HEK293T (cell line): ENCODE measurements around the gene TNS3.

Source experiments
- BHLHE40 ChIP-seq: fragments of 450-650 bp; IDR thresholded peaks from 2 replicates; pipeline ENCODE4 v1.6.1; 2016; ENCODE audit warnings: mild to moderate bottlenecking, moderate library complexity, borderline replicate concordance
- CTBP1 ChIP-seq: fragments of 450-650 bp; IDR thresholded peaks from 2 replicates; pipeline ENCODE4 v1.6.1; 2016; ENCODE audit warnings: borderline replicate concordance
- FOXK2 ChIP-seq: fragments of 450-650 bp; IDR thresholded peaks from 2 replicates; pipeline ENCODE4 v1.6.1; 2016; ENCODE audit warnings: mild to moderate bottlenecking
- FOXM1 ChIP-seq: fragments of 450-650 bp; IDR thresholded peaks from 2 replicates; pipeline ENCODE4 v1.6.1; 2017; ENCODE audit warnings: mild to moderate bottlenecking, borderline replicate concordance
- HDGF ChIP-seq: fragments of 450-650 bp; IDR thresholded peaks from 2 replicates; pipeline ENCODE4 v1.6.1; 2017; ENCODE audit warnings: antibody characterized with exemption, borderline replicate concordance
- NFRKB ChIP-seq: fragments of 450-650 bp; IDR thresholded peaks from 2 replicates; pipeline ENCODE4 v1.6.1; 2016; ENCODE audit warnings: mild to moderate bottlenecking, moderate library complexity
- SP1 ChIP-seq: fragments of 450-650 bp; IDR thresholded peaks from 2 replicates; pipeline ENCODE4 v1.6.1; 2017
- ZNF384 ChIP-seq: fragments of 450-650 bp; IDR thresholded peaks from 2 replicates; pipeline ENCODE4 v1.6.1; 2016
- TF ChIP-seq, protein P1 (sequence below): fragments of 450-650 bp; IDR thresholded peaks from 2 replicates; pipeline ENCODE4 v1.6.1; 2016

DNA sequence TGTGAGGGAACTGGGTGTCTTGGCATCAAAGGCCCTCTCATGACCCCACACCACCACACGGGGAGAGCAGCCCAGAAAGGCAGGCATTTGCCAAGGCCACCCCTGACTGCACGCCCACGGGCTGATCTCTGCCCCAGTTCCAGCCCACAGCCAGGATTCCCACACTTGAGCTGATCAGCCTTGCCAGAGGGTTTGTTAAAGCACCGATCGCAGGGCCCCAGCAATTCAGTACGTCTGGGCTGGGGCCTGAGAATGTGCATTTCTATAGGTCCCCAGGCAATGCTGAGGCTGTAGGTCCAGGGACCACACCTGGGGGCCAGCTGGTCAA is 103.9 kb downstream of the TNS3 start:
- TF ChIP-seq NFRKB (no peak), FOXK2 (no peak), BHLHE40 (no peak), FOXM1 (no peak), HDGF (no peak), SP1 (no peak), ZNF384 (no peak), CTBP1 (no peak)
- TF ChIP-seq, protein P1, sequence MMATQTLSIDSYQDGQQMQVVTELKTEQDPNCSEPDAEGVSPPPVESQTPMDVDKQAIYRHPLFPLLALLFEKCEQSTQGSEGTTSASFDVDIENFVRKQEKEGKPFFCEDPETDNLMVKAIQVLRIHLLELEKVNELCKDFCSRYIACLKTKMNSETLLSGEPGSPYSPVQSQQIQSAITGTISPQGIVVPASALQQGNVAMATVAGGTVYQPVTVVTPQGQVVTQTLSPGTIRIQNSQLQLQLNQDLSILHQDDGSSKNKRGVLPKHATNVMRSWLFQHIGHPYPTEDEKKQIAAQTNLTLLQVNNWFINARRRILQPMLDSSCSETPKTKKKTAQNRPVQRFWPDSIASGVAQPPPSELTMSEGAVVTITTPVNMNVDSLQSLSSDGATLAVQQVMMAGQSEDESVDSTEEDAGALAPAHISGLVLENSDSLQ = no peak
